Brain microvascular endothelial cell (primary cell): ENCODE measurements around the gene HDAC8.

ENCODE experiments used
- DNase-seq: peaks from one replicate; pipeline ENCODE4 v3.0.0-alpha.2; 2020
- H3K27ac ChIP-seq: fragments of 250-450 bp; sonication (Bioruptor Pico); 2 replicates; pipeline ENCODE4 v1.5.1; 2020; ENCODE audit warnings: mild to moderate bottlenecking, moderate library complexity
- H3K27me3 ChIP-seq: fragments of 250-450 bp; sonication (Bioruptor Pico); replicated peaks from 2 replicates; pipeline ENCODE4 v1.5.1; 2020; ENCODE audit warnings: mild to moderate bottlenecking
- H3K36me3 ChIP-seq: fragments of 250-450 bp; sonication (Bioruptor Pico); replicated peaks from 2 replicates; pipeline ENCODE4 v1.5.1; 2020; ENCODE audit warnings: mild to moderate bottlenecking
- H3K4me3 ChIP-seq: 2 replicates; pipeline ENCODE4 v1.5.1; 2011; ENCODE audit warnings: low read depth, mild to moderate bottlenecking, control low read depth, low read length, moderate library complexity
- CTCF ChIP-seq: IDR thresholded peaks from 2 replicates; pipeline ENCODE4 v1.5.1; 2011; ENCODE audit warnings: low read depth, mild to moderate bottlenecking, moderate library complexity, low read length, control low read depth, inconsistent platforms; ENCODE audit errors: missing control alignments
- in situ Hi-C: cut with HindIII; loops from 2 replicates; pipeline ENCODE4 v1.10.0; 2017; ENCODE audit warnings: low sequenced_read_pairs, low pct_ligation_motif_present

HDAC8 gene

DNA sequence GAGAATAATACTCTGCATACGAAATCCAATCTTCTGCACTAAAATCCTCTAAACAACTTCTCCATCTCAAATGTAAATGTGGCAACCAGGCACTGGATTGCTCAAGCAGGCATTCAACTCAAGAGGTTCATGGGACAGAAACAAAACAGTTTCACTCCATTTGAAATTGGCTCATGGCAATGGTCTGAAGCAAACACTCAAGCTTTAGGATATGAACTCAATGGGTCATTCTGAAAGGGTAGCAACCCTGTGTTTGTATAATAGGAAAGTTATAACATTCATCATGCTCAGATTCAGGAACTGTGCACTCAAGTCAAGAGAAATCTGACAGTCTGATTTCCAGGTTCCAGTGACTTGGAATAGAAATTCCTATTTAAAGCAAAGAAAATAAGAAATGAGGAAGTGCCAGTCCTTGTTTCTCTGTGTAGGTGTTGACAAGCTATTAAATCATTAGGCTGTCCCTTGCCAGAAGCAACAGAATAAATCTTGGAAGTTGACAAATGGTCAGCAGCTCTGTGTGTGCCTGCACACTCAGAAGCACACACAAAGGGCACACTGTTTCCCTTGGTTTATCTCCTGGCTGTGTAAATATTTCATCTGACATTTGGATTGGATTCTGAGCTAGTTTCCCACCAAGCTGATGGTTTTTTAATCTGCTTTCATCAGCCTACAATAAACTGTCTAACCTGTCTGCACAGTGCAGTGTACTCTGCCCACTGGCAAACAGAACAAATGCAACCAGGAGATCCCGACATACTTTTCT is 191.0 kb downstream of the HDAC8 start:
- no peak overlapping the region for H3K4me3 ChIP-seq
- H3K27me3 ChIP-seq: peaks cover 4% of the 10 kb centered on the region
- no peak for DNase-seq
- no peaks in the 10 kb centered on the region for H3K36me3 ChIP-seq
- in situ Hi-C loops: no loop called here
- no peak overlapping the region for H3K27ac ChIP-seq
- TF ChIP-seq CTCF: no peak

DNA sequence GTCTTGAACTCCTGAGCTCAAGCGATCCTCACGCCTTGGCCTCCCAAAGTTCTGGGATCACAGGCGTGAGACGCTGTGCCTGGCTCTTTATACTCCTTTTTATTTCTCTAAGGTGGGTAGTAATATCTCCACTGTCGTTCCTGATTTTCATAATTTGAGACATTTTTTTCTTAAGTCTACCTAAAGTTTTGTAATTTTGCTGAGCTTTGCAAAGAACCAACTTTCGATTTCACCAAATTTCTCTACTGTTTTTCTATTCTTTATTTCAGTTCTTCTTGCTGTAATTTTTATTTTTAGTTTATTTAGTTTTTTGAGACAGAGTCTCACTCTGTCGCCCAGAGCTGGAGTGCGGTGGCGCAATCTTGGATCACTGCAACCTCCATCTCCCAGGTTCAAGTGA is 196.5 kb downstream of the HDAC8 start:
- H3K36me3 ChIP-seq: no peaks in the 10 kb centered on the region
- in situ Hi-C loops: no loop called here
- TF ChIP-seq CTCF: no peak
- peaks cover 3% of the 10 kb centered on the region for H3K27me3 ChIP-seq
- no peak for DNase-seq
- H3K4me3 ChIP-seq: no peak overlapping the region
- H3K27ac ChIP-seq: no peak overlapping the region

- no peak overlapping the region for H3K27ac ChIP-seq
- no peak for DNase-seq
- in situ Hi-C loops: no loop called here
- no peak for TF ChIP-seq CTCF
- H3K4me3 ChIP-seq: no peak overlapping the region
- no peaks in the 10 kb centered on the region for H3K36me3 ChIP-seq
- H3K27me3 ChIP-seq: peaks cover 3% of the 10 kb centered on the region
Observed at GRCh38 chrX:72373136-72373535, 199.5 kb downstream of the HDAC8 start.

DNA sequence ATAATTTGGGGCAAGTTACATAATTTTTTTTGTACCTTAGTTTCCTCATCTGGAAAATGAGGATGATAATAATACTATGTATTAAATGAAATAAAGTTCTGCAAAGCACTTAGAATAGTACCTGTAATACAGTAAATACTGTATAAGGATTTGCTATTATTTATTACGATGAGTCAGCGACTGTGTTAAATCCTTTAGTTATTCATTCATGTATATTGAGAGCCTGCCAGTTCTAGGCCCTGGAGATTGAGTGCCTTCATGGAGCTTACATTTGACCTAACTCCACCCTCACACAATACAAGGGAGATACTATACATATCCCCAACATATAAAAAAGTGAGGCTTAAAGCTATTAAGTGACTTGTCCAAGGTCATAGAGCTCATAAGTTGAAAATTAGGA is 199.9 kb downstream of the HDAC8 start:
- H3K27me3 ChIP-seq: peaks cover 3% of the 10 kb centered on the region
- H3K4me3 ChIP-seq: no peak overlapping the region
- TF ChIP-seq CTCF: no peak
- DNase-seq: no peak
- no peak overlapping the region for H3K27ac ChIP-seq
- H3K36me3 ChIP-seq: no peaks in the 10 kb centered on the region
- in situ Hi-C loops: no loop called here

DNA sequence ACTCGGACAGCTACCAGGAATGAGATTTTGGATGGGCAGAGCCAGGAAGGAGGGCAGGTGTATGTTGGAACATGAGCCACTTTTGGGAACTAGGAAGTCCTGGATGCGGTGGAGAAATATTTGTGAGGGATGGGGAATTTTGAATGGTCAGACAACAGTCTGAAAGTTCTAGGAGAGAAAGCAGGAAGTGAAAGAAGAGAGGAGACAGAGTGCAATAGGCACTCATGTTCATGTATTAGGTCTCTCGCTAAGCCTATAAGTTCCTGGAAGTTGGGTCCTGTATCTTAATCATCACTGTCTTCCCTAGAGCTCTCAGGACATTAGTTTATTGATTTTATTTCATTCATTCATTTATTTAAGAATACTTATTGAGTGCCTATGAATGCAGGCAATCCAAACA is 201.2 kb downstream of the HDAC8 start:
- no peak for DNase-seq
- in situ Hi-C loops: no loop called here
- no peak for TF ChIP-seq CTCF
- Histone ChIP-seq H3K27ac (no peak overlapping the region), H3K36me3 (no peaks in the 10 kb centered on the region), H3K27me3 (peaks cover 3% of the 10 kb centered on the region), H3K4me3 (no peak overlapping the region)

DNA sequence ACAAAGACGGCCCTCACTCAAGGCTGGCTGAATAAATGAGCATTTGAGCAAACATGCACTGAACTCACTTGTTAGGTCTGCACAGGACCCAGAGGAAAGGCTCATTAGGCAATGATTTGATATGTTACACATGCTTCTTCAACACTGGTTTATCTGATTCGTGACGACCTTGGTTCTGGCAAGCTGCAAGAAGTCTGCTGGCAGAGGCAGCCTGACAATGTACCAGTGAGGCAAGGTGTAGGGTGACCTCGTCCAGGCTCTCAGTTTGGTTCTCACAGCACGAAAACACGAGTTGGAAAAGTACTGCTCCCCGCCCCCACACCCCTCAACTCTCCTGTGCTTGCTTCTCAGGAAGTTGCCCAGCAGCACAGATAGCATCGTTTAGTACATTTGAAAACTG is 203.8 kb downstream of the HDAC8 start:
- TF ChIP-seq CTCF: no peak
- no peak for DNase-seq
- in situ Hi-C loops: no loop called here
- peaks cover 7% of the 10 kb centered on the region for H3K27me3 ChIP-seq
- H3K36me3 ChIP-seq: no peaks in the 10 kb centered on the region
- H3K27ac ChIP-seq: no peak overlapping the region
- no peak overlapping the region for H3K4me3 ChIP-seq
